CD4-positive, alpha-beta T cell (primary cell): ENCODE results near the gene ANTXR1. TPM values are rescaled to one million over a fixed set of nuclear protein-coding genes. Genes with fewer than 3 reads are reported as not detected.

Experiments
- ATAC-seq: fragments of 200-7000 bp; cut with Tn5 transposase; one replicate; pipeline ENCODE4 v1.10.0; 2022; ENCODE audit warnings: mild to moderate bottlenecking; ENCODE audit not compliant: poor library complexity
- CTCF ChIA-PET: fragments of 350-600 bp; sonication (Branson Sonifier 250); formaldehyde crosslinking; loops from one replicate; lab custom pipeline; 2021; ENCODE audit warnings: antibody characterized with exemption, inconsistent platforms; lab: Charles Lee
- POLR2A ChIA-PET: fragments of 350-600 bp; sonication (Branson Sonifier 250); formaldehyde crosslinking; loops from one replicate; lab custom pipeline; 2021; ENCODE audit warnings: antibody characterized with exemption, inconsistent platforms; lab: Charles Lee
- DNase-seq, 14 experiments: peaks; one replicate each; pipeline ENCODE4 v3.0.0-alpha.2; 2013 to 2020; ENCODE audit warnings: mixed read lengths in 2 of 14
- H3K27ac ChIP-seq, 2 donors: one replicate each; pipeline versions ENCODE4 v1.5.1 to v1.7.0; 2013; ENCODE audit warnings: low read length in 2 of 2, low read depth in 1 of 2, mild to moderate bottlenecking in 1 of 2
- H3K27me3 ChIP-seq, 2 experiments: 1 replicate in 1 of 2; 2 replicates in 1 of 2; pipeline versions ENCODE4 v1.6.1 to v1.7.0; 2013; ENCODE audit warnings: low read length in 2 of 2, control low read depth in 1 of 2, mild to moderate bottlenecking in 1 of 2, moderate library complexity in 1 of 2; ENCODE audit not compliant: insufficient read depth in 2 of 2, control insufficient read depth in 1 of 2
- H3K36me3 ChIP-seq: one replicate; pipeline ENCODE4 v1.6.1; 2013; ENCODE audit warnings: low read length, control low read depth; ENCODE audit not compliant: insufficient read depth
- H3K4me1 ChIP-seq: one replicate; pipeline ENCODE4 v1.6.1; 2013; ENCODE audit warnings: low read length, control low read depth; ENCODE audit not compliant: insufficient read depth
- H3K4me3 ChIP-seq: one replicate; pipeline ENCODE4 v1.5.1; 2013; ENCODE audit warnings: mild to moderate bottlenecking, low read length, moderate library complexity
- H3K9me3 ChIP-seq, 2 experiments: 1 replicate in 1 of 2; 2 replicates in 1 of 2; pipeline versions ENCODE4 v1.6.1 to v1.7.0; 2013; ENCODE audit warnings: low read length in 2 of 2, mild to moderate bottlenecking in 2 of 2, control low read depth in 1 of 2, moderate library complexity in 1 of 2; ENCODE audit not compliant: control insufficient read depth in 1 of 2, insufficient read depth in 1 of 2
- H3K27ac Mint-ChIP-seq: one replicate; pipeline ENCODE4 v1.8.0; 2020; ENCODE audit warnings: mixed read lengths
- H3K27me3 Mint-ChIP-seq: one replicate; pipeline ENCODE4 v1.8.0; 2021; ENCODE audit warnings: mixed read lengths
- H3K36me3 Mint-ChIP-seq: one replicate; pipeline ENCODE4 v1.8.0; 2021; ENCODE audit warnings: low read depth, mixed read lengths
- H3K4me1 Mint-ChIP-seq: one replicate; pipeline ENCODE4 v1.8.0; 2021; ENCODE audit warnings: low read depth, mixed read lengths
- H3K4me3 Mint-ChIP-seq: one replicate; pipeline ENCODE4 v1.8.0; 2020; ENCODE audit warnings: mild to moderate bottlenecking, mixed read lengths
- H3K9me3 Mint-ChIP-seq: one replicate; pipeline ENCODE4 v1.8.0; 2020; ENCODE audit warnings: mixed read lengths
- CTCF ChIP-seq: fragments of 200-600 bp; IDR thresholded peaks from one replicate; pipeline ENCODE4 v1.8.0; 2022; ENCODE audit warnings: antibody characterized with exemption, mild to moderate bottlenecking
- intact Hi-C, 2 experiments: fragments of 100-400 bp; cut with DNase I in 1 of 2; cut with micrococcal nuclease in 1 of 2; formaldehyde crosslinking; loops; one replicate each; pipeline versions ENCODE4 v1.15.1 to v1.9.0; 2023 to 2025; cut with DNase I, micrococcal nuclease
- total RNA-seq, 174 experiments: library from RNA in 2 of 174; stranded (reverse) in 2 of 174; gene quantifications; one replicate each; pipeline ENCODE4 v1.2.3 and lab custom pipeline; 2021 to 2026

ANTXR1 gene
- total RNA-seq, 2 experiments from 2014 or later, result not detected

GRCh38 chr2:69145204-69145603 is 132.2 kb downstream of the ANTXR1 start:
- Histone ChIP-seq H3K4me3 (no peak overlapping the region), H3K9me3 (no peaks in the 10 kb centered on the region), H3K27me3 (peaks cover 0 to 4% of the 10 kb centered on the region in 2 experiments), H3K36me3 (no peaks in the 10 kb centered on the region), H3K27ac (no peak overlapping the region), H3K4me1 (no peaks in the 10 kb centered on the region)
- ChIA-PET POLR2A (no interaction called here), CTCF (no interaction called here)
- intact Hi-C loops, result no loop called here
- H3K9me3 Mint-ChIP-seq, result no peaks in the 10 kb centered on the region
- no peak for DNase-seq
- H3K27ac Mint-ChIP-seq, result no peak overlapping the region
- ATAC-seq, result no peak
- H3K27me3 Mint-ChIP-seq, result no peaks in the 10 kb centered on the region
- H3K4me3 Mint-ChIP-seq, result no peak overlapping the region
- no peaks in the 10 kb centered on the region for H3K36me3 Mint-ChIP-seq
- H3K4me1 Mint-ChIP-seq, result no peaks in the 10 kb centered on the region
- no peak for TF ChIP-seq CTCF

GRCh38 chr2:69147841-69148533 is 135.0 kb downstream of the ANTXR1 start:
- no peaks in the 10 kb centered on the region for H3K4me1 Mint-ChIP-seq

GRCh38 chr2:69149631-69150215 is 136.7 kb downstream of the ANTXR1 start:
- Histone ChIP-seq H3K4me3 (no peak overlapping the region), H3K27ac (no peak overlapping the region), H3K36me3 (no peaks in the 10 kb centered on the region), H3K27me3 (no peaks in the 10 kb centered on the region), H3K4me1 (no peaks in the 10 kb centered on the region), H3K9me3 (peaks cover 0 to 4% of the 10 kb centered on the region in 2 experiments)
- Mint-ChIP-seq H3K9me3 (no peaks in the 10 kb centered on the region), H3K36me3 (no peaks in the 10 kb centered on the region), H3K27me3 (peaks cover 4% of the 10 kb centered on the region), H3K4me1 (no peaks in the 10 kb centered on the region), H3K27ac (no peak overlapping the region), H3K4me3 (no peak overlapping the region)
- ChIA-PET CTCF (no interaction called here), POLR2A (no interaction called here)
- intact Hi-C loops, result no loop called here
- DNase-seq (no peak), ATAC-seq (no peak)
- no peak for TF ChIP-seq CTCF

More at GRCh38 chr2:69147841-69148533, 135.0 kb downstream of the ANTXR1 start:
- Histone ChIP-seq H3K27ac (no peak overlapping the region), H3K4me1 (no peaks in the 10 kb centered on the region), H3K4me3 (no peak overlapping the region), H3K9me3 (peaks cover 0 to 4% of the 10 kb centered on the region in 2 experiments), H3K36me3 (no peaks in the 10 kb centered on the region), H3K27me3 (peaks cover 0 to 2% of the 10 kb centered on the region in 2 experiments)
- DNase-seq, result no peak
- H3K36me3 Mint-ChIP-seq, result no peaks in the 10 kb centered on the region
- no peaks in the 10 kb centered on the region for H3K27me3 Mint-ChIP-seq
- no peak overlapping the region for H3K4me3 Mint-ChIP-seq
- TF ChIP-seq CTCF, result no peak
- POLR2A ChIA-PET, result no interaction called here
- H3K9me3 Mint-ChIP-seq, result no peaks in the 10 kb centered on the region
- no peak overlapping the region for H3K27ac Mint-ChIP-seq
- ATAC-seq, result no peak
- intact Hi-C loops, result no loop called here
- CTCF ChIA-PET, result no interaction called here
